ENCODE data around the gene STK10.
A peak's percentile ranks its signal among the peaks of the same experiment; 100 is the strongest.

STK10 gene

DNA sequence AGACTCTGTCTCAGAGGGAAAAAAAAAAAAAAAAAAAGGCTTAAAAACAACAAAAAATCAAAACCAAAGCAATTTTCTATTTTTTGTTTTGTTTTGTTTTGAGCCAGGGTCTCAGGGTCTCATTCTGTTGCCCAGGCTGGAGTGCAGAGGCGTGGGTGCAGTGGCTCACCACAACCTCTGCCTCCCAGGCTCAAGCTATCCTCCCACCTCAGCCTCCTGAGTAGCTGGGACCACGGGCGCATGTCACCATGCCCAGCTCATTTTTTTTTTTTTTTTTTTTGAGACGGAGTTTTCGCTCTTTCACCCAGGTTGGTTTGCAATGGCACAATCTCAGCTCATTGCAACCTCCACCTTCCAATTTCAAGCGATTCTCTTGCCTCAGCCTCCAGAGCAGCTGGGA, 5.7 kb downstream of the STK10 start:
- Histone ChIP-seq H3K4me1 (ENCODE audit: low read depth, poor library complexity, severe bottlenecking) (peaks cover 52% of the 10 kb centered on the region), H4K20me1 (ENCODE audit: insufficient read depth) (no peaks in the 10 kb centered on the region), H3K4me3 (IDR thresholded peaks at IDR 0.05; ENCODE audit: insufficient read depth, low read depth, low read length) (no peak overlapping the region), H2AFZ (ENCODE audit: low read depth) (no peak overlapping the region), H3K9ac (no peak overlapping the region), H3K79me2 (ENCODE audit: insufficient read depth, low read depth) (peaks cover 12% of the 10 kb centered on the region; the same call in 1 of the 2 replicates), H3K36me3 (ENCODE audit: insufficient read depth) (no peaks in the 10 kb centered on the region), H3K27ac (no peak overlapping the region), H3K27me3 (ENCODE audit: insufficient read depth, low read depth) (no peaks in the 10 kb centered on the region), H3K4me2 (no peak overlapping the region)
- TF ChIP-seq, protein P1, sequence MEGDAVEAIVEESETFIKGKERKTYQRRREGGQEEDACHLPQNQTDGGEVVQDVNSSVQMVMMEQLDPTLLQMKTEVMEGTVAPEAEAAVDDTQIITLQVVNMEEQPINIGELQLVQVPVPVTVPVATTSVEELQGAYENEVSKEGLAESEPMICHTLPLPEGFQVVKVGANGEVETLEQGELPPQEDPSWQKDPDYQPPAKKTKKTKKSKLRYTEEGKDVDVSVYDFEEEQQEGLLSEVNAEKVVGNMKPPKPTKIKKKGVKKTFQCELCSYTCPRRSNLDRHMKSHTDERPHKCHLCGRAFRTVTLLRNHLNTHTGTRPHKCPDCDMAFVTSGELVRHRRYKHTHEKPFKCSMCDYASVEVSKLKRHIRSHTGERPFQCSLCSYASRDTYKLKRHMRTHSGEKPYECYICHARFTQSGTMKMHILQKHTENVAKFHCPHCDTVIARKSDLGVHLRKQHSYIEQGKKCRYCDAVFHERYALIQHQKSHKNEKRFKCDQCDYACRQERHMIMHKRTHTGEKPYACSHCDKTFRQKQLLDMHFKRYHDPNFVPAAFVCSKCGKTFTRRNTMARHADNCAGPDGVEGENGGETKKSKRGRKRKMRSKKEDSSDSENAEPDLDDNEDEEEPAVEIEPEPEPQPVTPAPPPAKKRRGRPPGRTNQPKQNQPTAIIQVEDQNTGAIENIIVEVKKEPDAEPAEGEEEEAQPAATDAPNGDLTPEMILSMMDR (conservative IDR thresholded peaks at IDR 0.05; ENCODE audit: low read depth, low read length) = no peak

DNA sequence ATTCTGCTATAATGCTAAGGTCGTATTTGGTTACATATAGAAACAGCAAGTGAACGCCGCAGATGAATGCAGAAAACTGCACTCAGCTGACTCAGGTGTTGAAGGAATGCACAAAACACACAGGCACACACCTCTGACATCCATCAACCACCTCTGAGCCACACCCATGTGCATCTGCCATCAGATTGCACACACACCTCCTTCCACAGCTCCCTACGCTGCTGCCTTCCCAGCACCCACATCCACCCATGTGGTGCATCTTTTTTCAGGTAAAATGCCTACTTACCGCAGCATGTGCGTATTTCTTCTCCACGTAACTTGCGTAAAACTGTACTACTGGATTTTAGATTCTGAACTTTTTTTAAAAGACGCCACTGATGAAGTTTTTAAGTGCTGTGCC, 7.1 kb downstream of the STK10 start:
- H4K20me1 ChIP-seq (ENCODE audit: insufficient read depth) = no peaks in the 10 kb centered on the region
- no peak overlapping the region for H3K9ac ChIP-seq
- no peak overlapping the region for H3K27ac ChIP-seq
- H3K36me3 ChIP-seq (ENCODE audit: insufficient read depth) = no peaks in the 10 kb centered on the region
- H3K4me1 ChIP-seq (ENCODE audit: low read depth, poor library complexity, severe bottlenecking) = peaks cover 55% of the 10 kb centered on the region
- H3K4me3 ChIP-seq (IDR thresholded peaks at IDR 0.05; ENCODE audit: insufficient read depth, low read depth, low read length) = no peak overlapping the region
- no peaks in the 10 kb centered on the region for H3K27me3 ChIP-seq (ENCODE audit: insufficient read depth, low read depth)
- H2AFZ ChIP-seq (ENCODE audit: low read depth) = no peak overlapping the region
- no peak overlapping the region for H3K4me2 ChIP-seq
- TF ChIP-seq, protein P1 (conservative IDR thresholded peaks at IDR 0.05; ENCODE audit: low read depth, low read length) = no peak
- peaks cover 12% of the 10 kb centered on the region; the same call in 1 of the 2 replicates for H3K79me2 ChIP-seq (ENCODE audit: insufficient read depth, low read depth)

DNA sequence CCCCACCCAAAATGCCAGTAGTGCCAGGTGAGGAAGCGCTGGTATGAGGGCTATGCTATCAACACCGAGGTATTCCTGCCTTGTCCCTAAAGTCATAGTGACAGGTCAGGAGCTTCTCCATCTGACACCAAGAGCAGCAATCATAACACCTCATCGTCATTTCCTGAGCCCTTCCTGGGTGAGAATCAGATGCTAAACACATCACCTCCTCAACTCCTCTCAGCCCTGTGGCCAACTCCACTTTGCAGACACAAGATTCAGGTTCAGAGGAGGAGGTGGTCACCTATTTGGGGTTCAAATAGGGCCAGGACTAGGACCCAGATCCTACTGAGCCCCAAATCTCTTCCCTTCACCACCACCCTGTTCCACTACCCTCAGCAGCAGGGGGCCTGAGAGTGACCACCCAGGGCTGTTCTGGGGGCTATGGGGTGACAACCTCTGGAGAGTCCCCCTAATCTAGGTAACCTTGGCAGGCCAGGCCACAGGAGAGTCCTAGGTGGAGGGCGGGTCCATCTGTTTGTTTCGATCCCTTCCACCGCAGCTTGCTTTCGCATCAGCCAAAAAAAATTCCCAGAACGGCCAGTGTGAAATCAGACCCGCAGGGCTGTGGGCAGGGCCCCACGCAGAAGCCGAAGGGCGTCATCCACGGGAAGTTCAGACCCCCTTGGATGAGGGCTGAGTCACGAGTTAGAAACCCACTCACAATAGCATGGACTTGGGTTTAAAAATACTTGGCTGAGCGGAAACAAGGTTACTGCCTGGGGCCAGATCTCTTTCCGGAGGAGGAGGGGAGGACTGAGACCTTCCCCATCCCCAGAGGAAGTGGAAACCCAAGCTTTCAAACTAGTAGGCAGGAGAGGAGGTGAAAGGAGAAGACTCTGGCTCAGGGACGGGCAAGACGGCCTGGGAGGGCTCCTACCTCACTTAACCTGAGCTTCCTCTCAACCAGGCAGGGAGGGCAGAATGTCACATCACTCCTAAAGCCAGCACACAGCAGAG, 8.7 kb downstream of the STK10 start:
- Histone ChIP-seq H3K27ac (peak overlapping the region; percentile 82), H3K4me3 (IDR thresholded peaks at IDR 0.05; ENCODE audit: insufficient read depth, low read depth, low read length) (no peak overlapping the region), H3K36me3 (ENCODE audit: insufficient read depth) (no peaks in the 10 kb centered on the region), H3K79me2 (ENCODE audit: insufficient read depth, low read depth) (0 out of 2 replicates have a peak, but pooled peaks cover 4% of the 10 kb centered on the region), H4K20me1 (ENCODE audit: insufficient read depth) (no peaks in the 10 kb centered on the region), H3K4me2 (peak overlapping the region; percentile 83), H2AFZ (ENCODE audit: low read depth) (peak overlapping the region; percentile 44; the same call in 1 of the 2 replicates), H3K4me1 (ENCODE audit: low read depth, poor library complexity, severe bottlenecking) (peaks cover 57% of the 10 kb centered on the region), H3K27me3 (ENCODE audit: insufficient read depth, low read depth) (no peaks in the 10 kb centered on the region), H3K9ac (peak overlapping the region; percentile 50; the same call in 1 of the 2 replicates)
- TF ChIP-seq, protein P1 (conservative IDR thresholded peaks at IDR 0.05; ENCODE audit: low read depth, low read length) = no peak

DNA sequence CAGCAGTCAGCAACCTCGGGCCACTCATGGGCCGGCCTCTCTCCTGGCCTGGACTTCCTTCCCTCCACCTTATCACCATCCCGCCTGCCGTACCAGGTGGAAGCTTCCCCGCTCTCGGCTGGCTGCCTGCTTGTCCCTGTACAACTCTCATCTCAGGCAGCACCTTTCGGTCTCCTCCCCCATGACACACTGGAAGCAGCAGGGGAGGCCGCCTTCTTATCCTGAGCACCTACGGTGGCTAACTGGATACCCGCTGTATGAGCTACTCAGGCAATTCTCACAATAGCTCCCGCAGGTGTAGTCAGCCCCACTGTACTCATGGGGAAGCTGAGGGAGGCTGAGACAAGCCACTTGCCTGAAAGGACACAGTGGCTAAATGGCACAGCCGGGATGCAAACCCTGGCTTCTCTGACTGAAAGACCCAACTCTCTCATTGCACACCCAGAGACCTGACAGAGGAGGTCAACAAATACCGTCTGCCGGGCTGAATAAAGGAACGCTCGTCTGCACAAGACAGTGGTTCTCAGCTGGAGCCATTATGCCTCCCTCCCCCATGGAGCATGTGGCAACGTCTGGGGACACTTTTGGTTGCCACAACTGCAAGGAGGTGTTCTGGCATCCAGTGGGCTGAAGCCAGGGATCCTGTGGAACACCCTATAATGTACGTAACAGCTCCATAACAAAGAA, 9.6 kb downstream of the STK10 start:
- H3K27me3 ChIP-seq (ENCODE audit: insufficient read depth, low read depth) = no peaks in the 10 kb centered on the region
- peak overlapping the region; percentile 83 for H3K4me2 ChIP-seq
- H3K36me3 ChIP-seq (ENCODE audit: insufficient read depth) = no peaks in the 10 kb centered on the region
- no peak overlapping the region for H3K4me3 ChIP-seq (IDR thresholded peaks at IDR 0.05; ENCODE audit: insufficient read depth, low read depth, low read length)
- TF ChIP-seq, protein P1 (conservative IDR thresholded peaks at IDR 0.05; ENCODE audit: low read depth, low read length) = no peak
- peaks cover 57% of the 10 kb centered on the region for H3K4me1 ChIP-seq (ENCODE audit: low read depth, poor library complexity, severe bottlenecking)
- H3K79me2 ChIP-seq (ENCODE audit: insufficient read depth, low read depth) = 0 out of 2 replicates have a peak, but pooled peaks cover 4% of the 10 kb centered on the region
- H3K9ac ChIP-seq = no peak overlapping the region; the same call in 1 of the 2 replicates
- no peaks in the 10 kb centered on the region for H4K20me1 ChIP-seq (ENCODE audit: insufficient read depth)
- no peak overlapping the region for H2AFZ ChIP-seq (ENCODE audit: low read depth)
- peak overlapping the region; percentile 82; the same call in 1 of the 2 replicates for H3K27ac ChIP-seq

Measured in KMS-11 (cell line).